Measurements from ENCODE around the gene EFNA4. TPM values are rescaled to one million over a fixed set of nuclear protein-coding genes. Genes with fewer than 3 reads are reported as not detected.

Gene EFNA4
- total and polyA plus RNA-seq, 4 donors, result 1.8 to 4.7 (median 3.3) TPM

DNA sequence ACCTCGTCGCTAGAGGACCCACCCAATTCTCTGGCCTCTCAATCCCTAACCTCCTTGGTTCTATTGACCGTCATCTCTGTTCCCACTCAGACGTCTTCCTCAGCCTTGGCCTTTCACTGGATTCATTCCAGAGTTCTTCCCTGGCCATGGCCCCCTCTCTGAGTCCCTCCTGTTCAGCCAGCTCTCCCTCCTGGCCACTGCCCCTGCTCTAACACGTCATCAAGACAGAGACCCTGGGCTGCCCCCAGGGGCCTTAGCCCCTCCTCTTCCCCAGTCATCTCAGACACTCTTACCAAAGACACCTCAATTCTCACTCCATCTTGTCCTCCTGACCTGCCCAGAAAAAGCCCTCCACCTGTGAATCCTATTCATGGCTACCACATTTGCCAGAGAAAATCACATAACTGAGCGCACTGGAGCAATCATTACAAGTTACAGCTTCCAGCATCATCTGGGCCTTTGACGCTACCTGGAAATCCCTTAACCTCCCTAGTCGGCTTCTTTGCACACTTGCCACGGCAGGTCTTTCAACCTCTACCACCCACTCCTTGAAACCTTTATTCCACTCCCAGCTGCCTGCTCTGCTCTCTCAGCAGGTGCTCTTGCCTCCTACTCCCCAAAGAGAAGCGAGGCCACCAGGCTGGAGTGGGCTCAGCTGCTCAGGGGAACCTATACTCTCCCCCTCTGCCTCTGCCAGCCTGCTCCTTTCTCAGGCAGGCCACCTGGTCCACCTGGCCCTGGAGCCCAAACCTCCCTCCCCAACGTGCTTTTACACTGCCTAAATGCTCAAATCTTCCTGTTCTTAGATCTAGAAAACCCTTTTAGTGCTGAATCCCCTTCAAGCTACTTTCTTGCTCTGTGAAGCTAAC lies 43.9 kb upstream of the EFNA4 start (continued):
- TF ChIP-seq EGR1 (IDR thresholded peaks at IDR 0.05; ENCODE audit: low read depth in 2 of 2), result no peak

DNA sequence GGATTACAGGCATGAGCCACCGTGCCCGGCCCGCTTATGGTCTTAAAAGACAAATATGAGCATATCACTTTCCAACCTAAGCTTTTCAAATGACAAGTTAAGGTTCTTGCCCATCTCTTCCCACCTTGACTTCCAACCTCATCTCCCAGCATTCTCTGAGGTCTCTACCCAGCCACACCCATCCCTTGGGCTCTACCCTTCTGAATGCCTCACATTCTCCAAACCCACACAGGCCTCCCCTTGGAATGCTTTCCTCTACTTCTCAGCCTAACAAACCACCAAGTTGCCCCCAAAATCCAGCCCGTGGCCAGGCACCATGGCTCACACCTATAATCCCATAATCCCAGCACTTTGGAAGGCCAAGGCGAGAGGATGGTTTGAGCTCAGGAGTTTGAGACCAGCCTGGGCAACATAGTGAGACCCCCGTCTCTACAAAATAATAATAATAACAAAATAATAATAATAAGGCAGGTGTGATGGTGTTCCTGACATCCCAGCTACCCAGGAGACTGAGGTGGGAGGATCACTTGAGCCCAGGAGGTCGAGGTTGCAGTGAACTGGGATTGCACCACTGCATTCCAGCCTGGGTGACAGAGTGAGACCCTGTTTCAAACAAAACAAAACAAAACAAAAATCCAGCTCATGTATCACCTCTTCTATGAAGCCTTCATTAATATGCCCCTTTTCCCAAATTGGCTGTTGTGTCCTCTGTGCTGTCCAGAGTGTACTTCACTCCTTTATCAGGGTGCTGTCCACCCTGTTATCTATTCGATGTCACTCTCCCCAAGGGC lies 41.2 kb upstream of the EFNA4 start:
- no peak overlapping the region for H3K27ac ChIP-seq (ENCODE audit: low read depth in 1 of 2, low read length in 2 of 2)
- TF ChIP-seq, protein P1, sequence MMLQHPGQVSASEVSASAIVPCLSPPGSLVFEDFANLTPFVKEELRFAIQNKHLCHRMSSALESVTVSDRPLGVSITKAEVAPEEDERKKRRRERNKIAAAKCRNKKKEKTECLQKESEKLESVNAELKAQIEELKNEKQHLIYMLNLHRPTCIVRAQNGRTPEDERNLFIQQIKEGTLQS (IDR thresholded peaks at IDR 0.05), result no peak
- TF ChIP-seq, protein P2, sequence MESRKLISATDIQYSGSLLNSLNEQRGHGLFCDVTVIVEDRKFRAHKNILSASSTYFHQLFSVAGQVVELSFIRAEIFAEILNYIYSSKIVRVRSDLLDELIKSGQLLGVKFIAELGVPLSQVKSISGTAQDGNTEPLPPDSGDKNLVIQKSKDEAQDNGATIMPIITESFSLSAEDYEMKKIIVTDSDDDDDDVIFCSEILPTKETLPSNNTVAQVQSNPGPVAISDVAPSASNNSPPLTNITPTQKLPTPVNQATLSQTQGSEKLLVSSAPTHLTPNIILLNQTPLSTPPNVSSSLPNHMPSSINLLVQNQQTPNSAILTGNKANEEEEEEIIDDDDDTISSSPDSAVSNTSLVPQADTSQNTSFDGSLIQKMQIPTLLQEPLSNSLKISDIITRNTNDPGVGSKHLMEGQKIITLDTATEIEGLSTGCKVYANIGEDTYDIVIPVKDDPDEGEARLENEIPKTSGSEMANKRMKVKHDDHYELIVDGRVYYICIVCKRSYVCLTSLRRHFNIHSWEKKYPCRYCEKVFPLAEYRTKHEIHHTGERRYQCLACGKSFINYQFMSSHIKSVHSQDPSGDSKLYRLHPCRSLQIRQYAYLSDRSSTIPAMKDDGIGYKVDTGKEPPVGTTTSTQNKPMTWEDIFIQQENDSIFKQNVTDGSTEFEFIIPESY (IDR thresholded peaks at IDR 0.05), result no peak
- TF ChIP-seq HNF4G (IDR thresholded peaks at IDR 0.05) (no peak), YY1 (IDR thresholded peaks at IDR 0.05) (no peak), JUND (IDR thresholded peaks at IDR 0.05) (no peak), NR2F2 (IDR thresholded peaks at IDR 0.05) (no peak), TAF1 (conservative IDR thresholded peaks at IDR 0.05) (no peak), EGR1 (IDR thresholded peaks at IDR 0.05; ENCODE audit: low read depth in 2 of 2) (no peak), FOXA2 (IDR thresholded peaks at IDR 0.05) (no peak), HNF4A (conservative IDR thresholded peaks at IDR 0.05) (no peak), RAD21 (IDR thresholded peaks at IDR 0.05) (no peak), GABPA (IDR thresholded peaks at IDR 0.05 in 1 of 2, conservative IDR thresholded peaks at IDR 0.05 in 1 of 2) (no peak), FOXA1 (IDR thresholded peaks at IDR 0.05) (no peak)
- TF ChIP-seq, protein P3, sequence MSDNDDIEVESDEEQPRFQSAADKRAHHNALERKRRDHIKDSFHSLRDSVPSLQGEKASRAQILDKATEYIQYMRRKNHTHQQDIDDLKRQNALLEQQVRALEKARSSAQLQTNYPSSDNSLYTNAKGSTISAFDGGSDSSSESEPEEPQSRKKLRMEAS (IDR thresholded peaks at IDR 0.05), result no peak
- TF ChIP-seq, protein P4, sequence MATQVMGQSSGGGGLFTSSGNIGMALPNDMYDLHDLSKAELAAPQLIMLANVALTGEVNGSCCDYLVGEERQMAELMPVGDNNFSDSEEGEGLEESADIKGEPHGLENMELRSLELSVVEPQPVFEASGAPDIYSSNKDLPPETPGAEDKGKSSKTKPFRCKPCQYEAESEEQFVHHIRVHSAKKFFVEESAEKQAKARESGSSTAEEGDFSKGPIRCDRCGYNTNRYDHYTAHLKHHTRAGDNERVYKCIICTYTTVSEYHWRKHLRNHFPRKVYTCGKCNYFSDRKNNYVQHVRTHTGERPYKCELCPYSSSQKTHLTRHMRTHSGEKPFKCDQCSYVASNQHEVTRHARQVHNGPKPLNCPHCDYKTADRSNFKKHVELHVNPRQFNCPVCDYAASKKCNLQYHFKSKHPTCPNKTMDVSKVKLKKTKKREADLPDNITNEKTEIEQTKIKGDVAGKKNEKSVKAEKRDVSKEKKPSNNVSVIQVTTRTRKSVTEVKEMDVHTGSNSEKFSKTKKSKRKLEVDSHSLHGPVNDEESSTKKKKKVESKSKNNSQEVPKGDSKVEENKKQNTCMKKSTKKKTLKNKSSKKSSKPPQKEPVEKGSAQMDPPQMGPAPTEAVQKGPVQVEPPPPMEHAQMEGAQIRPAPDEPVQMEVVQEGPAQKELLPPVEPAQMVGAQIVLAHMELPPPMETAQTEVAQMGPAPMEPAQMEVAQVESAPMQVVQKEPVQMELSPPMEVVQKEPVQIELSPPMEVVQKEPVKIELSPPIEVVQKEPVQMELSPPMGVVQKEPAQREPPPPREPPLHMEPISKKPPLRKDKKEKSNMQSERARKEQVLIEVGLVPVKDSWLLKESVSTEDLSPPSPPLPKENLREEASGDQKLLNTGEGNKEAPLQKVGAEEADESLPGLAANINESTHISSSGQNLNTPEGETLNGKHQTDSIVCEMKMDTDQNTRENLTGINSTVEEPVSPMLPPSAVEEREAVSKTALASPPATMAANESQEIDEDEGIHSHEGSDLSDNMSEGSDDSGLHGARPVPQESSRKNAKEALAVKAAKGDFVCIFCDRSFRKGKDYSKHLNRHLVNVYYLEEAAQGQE (IDR thresholded peaks at IDR 0.05), result no peak
- no peaks in the 10 kb centered on the region for H3K36me3 ChIP-seq (ENCODE audit: control insufficient read depth in 4 of 4, insufficient read depth in 3 of 4, low read depth in 1 of 4, low read length in 3 of 4)
- no peak overlapping the region for H3K9ac ChIP-seq (ENCODE audit: low read depth in 1 of 2, low read length in 2 of 2)
- H3K4me1 ChIP-seq (ENCODE audit: control insufficient read depth in 4 of 4, insufficient read depth in 4 of 4, low read length in 3 of 4), result peaks cover 4 to 27% (median 15%) of the 10 kb centered on the region in 4 donors
- no peaks in the 10 kb centered on the region for H3K27me3 ChIP-seq (ENCODE audit: control insufficient read depth in 4 of 4, insufficient read depth in 4 of 4, low read length in 3 of 4)
- DNase-seq (ENCODE audit: low spot score), result no peak
- H3K9me3 ChIP-seq (ENCODE audit: control insufficient read depth in 4 of 4, low read length in 3 of 4), result no peaks in the 10 kb centered on the region
- H3K4me3 ChIP-seq (ENCODE audit: low read depth in 1 of 3, low read length in 3 of 3), result no peak overlapping the region
- 70% methylated on average over 8 of the region's 8 CpGs for WGBS

Measured in liver (tissue), 9 donors.